Daoy (cell line): ENCODE measurements around the gene AP2A2. TPM values are rescaled to one million over a fixed set of nuclear protein-coding genes. Genes with fewer than 3 reads are reported as not detected.
"Not testable (repeated sequence)": the region's sequence is repeated elsewhere in the genome, so short reads cannot be mapped to it uniquely, and the experiment has no call there.

Experiments used
- DNase-seq: peaks from one replicate; pipeline ENCODE4 v3.0.0-alpha.2; 2015; ENCODE audit warnings: low read depth
- total RNA-seq: library from RNA; depleted of rRNA; stranded (reverse); fragments of >200 nt; shearing (Covaris generic); gene quantifications from 2 replicates; pipeline ENCODE4 v1.2.3, GENCODE V29; 2014

AP2A2 gene
- total RNA-seq, 1 experiment from 2014 or later, result 15.8 TPM

GRCh38 chr11:954392-955153 is 28.9 kb downstream of the AP2A2 start:
- no peak for DNase-seq

- DNase-seq, result no peak
Observed at GRCh38 chr11:955154-956063, 29.7 kb downstream of the AP2A2 start.

GRCh38 chr11:957212-957920 is 31.7 kb downstream of the AP2A2 start:
- DNase-seq, result no peak

GRCh38 chr11:958101-958500 is 32.4 kb downstream of the AP2A2 start:
- no peak for DNase-seq

- DNase-seq, result no peak
Observed at GRCh38 chr11:959027-959426, 33.4 kb downstream of the AP2A2 start.

- no peak for DNase-seq
Observed at GRCh38 chr11:959608-960007, 33.9 kb downstream of the AP2A2 start.

- not testable (repeated sequence) for DNase-seq
Observed at GRCh38 chr11:961310-961920, 35.7 kb downstream of the AP2A2 start.

- DNase-seq, result no peak
Observed at GRCh38 chr11:961921-962320, 36.3 kb downstream of the AP2A2 start.

- DNase-seq, result no peak
Observed at GRCh38 chr11:962688-963087, 37.0 kb downstream of the AP2A2 start.

GRCh38 chr11:963852-964251 is 38.2 kb downstream of the AP2A2 start:
- no peak for DNase-seq

GRCh38 chr11:965206-965775 is 39.6 kb downstream of the AP2A2 start:
- no peak for DNase-seq

GRCh38 chr11:967995-968751 is 42.5 kb downstream of the AP2A2 start:
- no peak for DNase-seq

- DNase-seq, result no peak
Observed at GRCh38 chr11:968822-969221, 43.2 kb downstream of the AP2A2 start.

- no peak for DNase-seq
Observed at GRCh38 chr11:969651-970205, 44.1 kb downstream of the AP2A2 start.

- DNase-seq, result no peak
Observed at GRCh38 chr11:970319-970871, 44.7 kb downstream of the AP2A2 start.

GRCh38 chr11:971092-971690 is 45.5 kb downstream of the AP2A2 start:
- no peak for DNase-seq

- no peak for DNase-seq
Observed at GRCh38 chr11:971731-972365, 46.2 kb downstream of the AP2A2 start.

GRCh38 chr11:972523-973211 is 47.0 kb downstream of the AP2A2 start:
- DNase-seq, result no peak

- DNase-seq, result no peak
Observed at GRCh38 chr11:973237-973636, 47.6 kb downstream of the AP2A2 start.
